ENCODE data around the gene FN3K.

FN3K gene

GRCh38 chr17:82709676-82710498 is 25.5 kb upstream of the FN3K start:
- no peak for DNase-seq (ENCODE audit: extremely low spot score)
- ChIA-PET POLR2A (no interaction called here), CTCF (no interaction called here)
- TF ChIP-seq, protein P1, sequence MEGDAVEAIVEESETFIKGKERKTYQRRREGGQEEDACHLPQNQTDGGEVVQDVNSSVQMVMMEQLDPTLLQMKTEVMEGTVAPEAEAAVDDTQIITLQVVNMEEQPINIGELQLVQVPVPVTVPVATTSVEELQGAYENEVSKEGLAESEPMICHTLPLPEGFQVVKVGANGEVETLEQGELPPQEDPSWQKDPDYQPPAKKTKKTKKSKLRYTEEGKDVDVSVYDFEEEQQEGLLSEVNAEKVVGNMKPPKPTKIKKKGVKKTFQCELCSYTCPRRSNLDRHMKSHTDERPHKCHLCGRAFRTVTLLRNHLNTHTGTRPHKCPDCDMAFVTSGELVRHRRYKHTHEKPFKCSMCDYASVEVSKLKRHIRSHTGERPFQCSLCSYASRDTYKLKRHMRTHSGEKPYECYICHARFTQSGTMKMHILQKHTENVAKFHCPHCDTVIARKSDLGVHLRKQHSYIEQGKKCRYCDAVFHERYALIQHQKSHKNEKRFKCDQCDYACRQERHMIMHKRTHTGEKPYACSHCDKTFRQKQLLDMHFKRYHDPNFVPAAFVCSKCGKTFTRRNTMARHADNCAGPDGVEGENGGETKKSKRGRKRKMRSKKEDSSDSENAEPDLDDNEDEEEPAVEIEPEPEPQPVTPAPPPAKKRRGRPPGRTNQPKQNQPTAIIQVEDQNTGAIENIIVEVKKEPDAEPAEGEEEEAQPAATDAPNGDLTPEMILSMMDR (IDR thresholded peaks at IDR 0.05; ENCODE audit: control extremely low read depth, extremely low read depth, low read depth, missing control alignments), result no peak

- POLR2A ChIA-PET, result no interaction called here
- CTCF ChIA-PET, result no interaction called here
- no peak for DNase-seq (ENCODE audit: extremely low spot score)
- TF ChIP-seq, protein P1 (IDR thresholded peaks at IDR 0.05; ENCODE audit: control extremely low read depth, extremely low read depth, low read depth, missing control alignments), result peak; percentile 23
Measured at GRCh38 chr17:82710499-82711232, 24.7 kb upstream of the FN3K start.

DNA sequence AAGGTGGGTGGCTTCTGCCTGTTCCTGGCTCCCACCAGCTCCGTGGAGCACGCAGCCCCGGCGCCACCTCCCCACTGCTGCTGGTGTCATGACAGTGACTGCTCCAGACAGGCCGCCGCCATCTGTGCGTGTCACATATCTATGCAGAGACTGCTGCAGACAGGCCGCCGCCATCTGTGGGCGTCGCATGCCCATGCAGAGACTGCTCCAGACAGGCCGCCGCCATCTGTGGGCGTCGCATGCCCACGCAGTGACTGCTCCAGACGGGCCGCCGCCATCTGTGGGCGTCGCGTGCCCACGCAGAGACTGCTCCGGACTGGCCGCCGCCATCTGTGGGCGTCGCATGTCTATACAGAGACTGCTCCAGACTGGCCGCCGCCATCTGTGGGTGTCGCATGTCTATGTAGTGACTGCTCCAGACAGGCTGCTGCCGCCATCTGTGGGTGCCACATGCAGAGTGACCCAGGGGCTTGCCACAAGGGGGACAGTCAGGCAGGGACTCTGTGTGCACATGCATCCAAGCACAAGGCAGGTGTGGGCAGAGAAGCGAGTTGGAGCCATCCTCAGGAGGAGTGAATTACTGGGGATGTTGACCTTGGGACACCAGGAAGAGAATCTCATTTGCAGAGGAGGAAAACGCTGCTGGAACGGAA is 22.2 kb upstream of the FN3K start:
- CTCF ChIA-PET, result no interaction called here
- no peak for DNase-seq (ENCODE audit: extremely low spot score)
- TF ChIP-seq, protein P1 (IDR thresholded peaks at IDR 0.05; ENCODE audit: control extremely low read depth, extremely low read depth, low read depth, missing control alignments), result no peak
- POLR2A ChIA-PET, result interaction anchor here (0.6 kb wide), 1 partner anchor 743 kb away, joined by 4 read pairs; no protein-coding TSS in a partner anchor

DNA sequence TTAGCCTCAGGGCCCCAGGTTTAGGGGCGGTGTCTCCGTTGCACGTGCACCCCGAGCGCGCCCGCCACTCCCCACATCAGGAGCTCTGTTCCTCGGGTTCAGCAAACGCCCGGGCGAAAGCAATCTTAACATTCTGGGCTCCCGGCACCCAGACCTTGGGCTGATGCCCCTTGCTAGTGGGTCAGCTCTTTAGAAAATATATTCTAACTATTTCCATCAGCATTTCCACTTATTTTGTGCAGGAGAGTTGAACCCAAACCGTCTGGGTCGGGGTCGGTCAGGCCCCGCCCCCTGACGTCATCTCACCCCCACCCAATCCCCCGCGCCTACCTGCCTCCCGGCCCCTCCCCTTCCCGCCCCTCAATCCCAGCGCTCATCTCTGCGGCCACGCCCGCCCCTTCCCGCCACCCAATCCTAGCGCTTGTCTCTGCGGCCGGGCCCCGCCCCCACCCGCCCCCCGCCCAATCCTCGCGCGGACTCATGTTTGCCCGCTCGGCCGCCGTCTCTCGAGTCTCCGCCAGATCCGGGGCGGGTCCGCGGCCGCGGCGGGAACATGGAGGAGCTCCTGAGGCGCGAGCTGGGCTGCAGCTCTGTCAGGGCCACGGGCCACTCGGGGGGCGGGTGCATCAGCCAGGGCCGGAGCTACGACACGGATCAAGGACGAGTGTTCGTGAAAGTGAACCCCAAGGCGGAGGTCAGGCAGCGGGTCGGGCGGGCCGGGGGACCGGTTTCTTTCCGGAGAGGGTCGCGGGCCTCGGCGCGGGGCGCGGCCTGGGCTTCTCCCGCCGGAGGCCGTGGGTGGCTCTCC is 19.0 kb upstream of the FN3K start, which contains the start of gene FN3KRP:
TSS of gene FN3KRP (plus strand) at position 504 of the 808 bp plus-strand sequence. CDS start at position 554, 50 bp downstream.
- CTCF ChIA-PET, result interaction anchor here (0.9 to 1.0 kb wide), 3 partner anchors 8 to 55 kb away, joined by 3 read pairs; no protein-coding TSS in a partner anchor
- peak; percentile 100 for DNase-seq (ENCODE audit: extremely low spot score)
- TF ChIP-seq, protein P1 (IDR thresholded peaks at IDR 0.05; ENCODE audit: control extremely low read depth, extremely low read depth, low read depth, missing control alignments), result no peak
- POLR2A ChIA-PET, result interaction anchor here (0.6 to 1.5 kb wide), 2 partner anchors 9 to 257 kb away, joined by 3 to 7 read pairs; no protein-coding TSS in a partner anchor

DNA sequence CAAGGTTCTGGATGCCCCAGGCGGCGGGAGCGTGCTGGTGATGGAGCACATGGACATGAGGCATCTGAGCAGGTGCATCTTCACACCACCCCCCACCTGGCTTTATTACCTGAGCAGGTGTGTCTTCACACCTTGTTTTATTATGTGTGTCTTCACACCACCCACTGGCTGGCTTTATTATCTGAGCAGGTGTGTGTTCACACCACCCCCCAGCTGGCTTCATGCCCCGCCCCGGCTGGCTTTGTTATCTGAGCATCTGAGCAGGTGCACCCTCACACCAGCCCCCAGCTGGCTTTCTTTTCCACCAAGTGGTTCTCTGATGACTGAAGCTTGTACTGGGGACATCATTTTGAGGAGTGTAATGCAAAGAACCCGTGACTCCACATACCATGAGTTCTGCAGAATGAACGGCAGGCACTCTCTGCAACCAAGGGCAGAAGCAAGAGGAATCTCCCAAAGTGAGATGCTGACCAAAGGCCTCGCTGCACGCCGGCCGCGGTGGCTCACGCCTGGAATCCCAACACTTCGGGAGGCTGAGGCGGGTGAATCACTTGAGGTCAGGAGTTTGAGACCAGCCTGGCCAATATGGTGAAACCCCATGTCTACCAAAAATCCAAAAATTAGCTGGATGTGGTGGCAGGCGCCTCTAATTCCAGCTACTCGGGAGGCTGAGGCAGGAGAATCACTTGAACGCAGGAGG is 16.3 kb upstream of the FN3K start:
- DNase-seq (ENCODE audit: extremely low spot score), result no peak
- CTCF ChIA-PET, result interaction anchor here (0.8 kb wide), 1 partner anchor 10 kb away, joined by 3 read pairs; no protein-coding TSS in a partner anchor
- TF ChIP-seq, protein P1 (IDR thresholded peaks at IDR 0.05; ENCODE audit: control extremely low read depth, extremely low read depth, low read depth, missing control alignments), result no peak
- POLR2A ChIA-PET, result no interaction called here
